RKO (cell line): ENCODE data around the gene MAP2K3.

Experiments used
- DNase-seq: peaks from one replicate; pipeline ENCODE4 v3.0.0-alpha.2; 2016; ENCODE audit warnings: low spot score

The MAP2K3 gene

DNA sequence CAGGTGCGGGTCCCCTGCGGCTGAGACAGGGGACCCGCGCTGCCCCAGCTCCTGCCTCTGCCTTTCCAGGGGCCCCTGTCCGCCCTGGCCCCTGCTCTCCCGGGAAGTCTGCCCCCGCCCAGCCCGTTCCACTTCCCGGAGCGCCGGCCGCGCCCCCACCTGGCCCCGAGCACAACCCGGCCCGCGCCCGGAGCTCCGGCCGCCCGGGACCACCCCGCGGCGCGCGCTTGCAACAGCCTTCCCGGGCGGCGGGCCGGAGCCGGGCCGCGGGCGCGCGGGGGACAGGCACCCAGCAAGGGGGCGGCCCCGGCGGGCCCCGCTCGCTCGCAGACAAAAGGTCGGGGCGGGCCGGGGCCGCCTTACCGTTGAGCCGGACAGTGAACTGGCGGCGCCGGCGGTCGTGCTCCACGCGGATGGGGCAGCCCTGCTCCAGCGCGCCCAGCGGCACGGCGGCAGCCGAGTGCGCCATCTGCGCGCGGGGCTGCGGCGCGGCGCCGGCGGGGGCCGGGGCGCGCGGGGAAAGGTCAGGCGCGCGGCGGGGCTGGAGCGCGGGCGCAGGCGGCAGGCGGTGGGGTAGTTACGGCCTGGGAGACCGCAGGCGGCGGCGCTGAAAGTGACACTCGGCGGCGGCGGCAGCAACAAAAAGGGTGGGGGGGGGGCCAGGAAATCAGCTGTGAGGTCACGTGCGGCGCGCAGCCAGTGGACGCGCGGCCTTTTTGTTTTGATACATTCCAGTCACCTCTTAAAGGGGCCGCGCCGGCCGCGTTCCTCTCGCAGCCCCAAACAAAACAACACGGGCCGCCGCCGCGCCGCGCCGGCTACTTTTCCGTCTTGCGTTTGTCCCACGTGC is 31.5 kb upstream of the MAP2K3 start, which contains the start of gene NATD1:
NATD1 (minus strand) TSS at position 615 of the 850 bp plus-strand sequence; CDS start at position 469, 146 bp downstream.
- peak; percentile 91 for DNase-seq

DNA sequence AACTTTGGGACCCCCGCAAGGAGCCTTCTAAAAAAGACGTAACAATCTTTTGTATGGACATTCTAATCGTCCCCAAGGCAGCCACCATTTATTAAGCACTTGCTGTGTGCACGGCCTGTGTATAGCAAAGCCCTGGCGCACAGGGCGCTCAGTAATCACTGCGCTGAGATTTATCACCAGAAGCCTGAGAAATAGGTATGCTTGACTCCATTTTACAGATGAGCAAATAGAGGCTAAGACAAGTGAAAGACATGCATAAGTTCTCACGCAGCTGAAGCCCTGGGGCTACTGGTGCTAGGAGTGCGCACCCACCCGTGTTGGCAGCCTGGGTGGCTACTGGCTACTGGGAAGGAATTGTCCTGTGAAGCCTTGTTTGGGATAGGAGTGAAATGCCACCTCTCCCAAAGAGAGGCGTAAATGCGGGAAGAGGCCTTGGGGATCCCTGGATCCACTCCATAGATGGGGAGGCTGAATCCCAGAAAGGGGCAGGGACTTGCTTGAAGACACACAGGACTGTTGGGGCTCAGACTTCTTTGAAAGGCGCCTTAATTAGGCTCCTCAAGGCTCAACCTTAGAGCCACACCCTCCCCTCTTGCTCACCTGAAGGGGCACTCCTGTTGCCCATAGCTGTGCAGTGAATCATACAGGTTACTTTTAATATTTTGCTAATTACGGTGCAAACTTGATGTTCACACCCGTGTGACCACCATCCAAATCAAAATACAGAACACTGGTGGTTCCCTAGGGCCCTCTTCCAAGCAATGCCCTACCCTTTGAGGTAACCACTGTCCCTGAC is 30.7 kb upstream of the MAP2K3 start:
- DNase-seq = no peak

DNA sequence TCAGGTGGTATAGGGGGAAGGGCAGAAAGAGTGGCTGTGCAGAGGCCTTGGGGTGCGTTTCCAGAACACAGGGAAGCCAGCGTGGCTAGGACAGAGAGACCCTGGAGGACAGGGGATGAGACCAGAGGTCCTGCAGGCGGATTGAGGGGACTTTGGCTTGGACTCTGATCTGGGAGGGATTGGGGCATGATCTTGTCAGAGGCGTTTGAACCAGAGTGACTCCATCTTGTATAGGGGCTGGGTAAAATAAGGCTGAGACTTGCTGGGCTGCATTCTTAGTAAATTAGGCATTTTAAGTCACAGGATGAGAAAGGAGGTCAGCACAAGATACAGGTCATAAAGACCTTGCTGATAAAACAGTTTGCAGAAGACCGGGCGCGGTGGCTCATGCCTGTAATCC is 25.9 kb upstream of the MAP2K3 start:
- DNase-seq = no peak

DNA sequence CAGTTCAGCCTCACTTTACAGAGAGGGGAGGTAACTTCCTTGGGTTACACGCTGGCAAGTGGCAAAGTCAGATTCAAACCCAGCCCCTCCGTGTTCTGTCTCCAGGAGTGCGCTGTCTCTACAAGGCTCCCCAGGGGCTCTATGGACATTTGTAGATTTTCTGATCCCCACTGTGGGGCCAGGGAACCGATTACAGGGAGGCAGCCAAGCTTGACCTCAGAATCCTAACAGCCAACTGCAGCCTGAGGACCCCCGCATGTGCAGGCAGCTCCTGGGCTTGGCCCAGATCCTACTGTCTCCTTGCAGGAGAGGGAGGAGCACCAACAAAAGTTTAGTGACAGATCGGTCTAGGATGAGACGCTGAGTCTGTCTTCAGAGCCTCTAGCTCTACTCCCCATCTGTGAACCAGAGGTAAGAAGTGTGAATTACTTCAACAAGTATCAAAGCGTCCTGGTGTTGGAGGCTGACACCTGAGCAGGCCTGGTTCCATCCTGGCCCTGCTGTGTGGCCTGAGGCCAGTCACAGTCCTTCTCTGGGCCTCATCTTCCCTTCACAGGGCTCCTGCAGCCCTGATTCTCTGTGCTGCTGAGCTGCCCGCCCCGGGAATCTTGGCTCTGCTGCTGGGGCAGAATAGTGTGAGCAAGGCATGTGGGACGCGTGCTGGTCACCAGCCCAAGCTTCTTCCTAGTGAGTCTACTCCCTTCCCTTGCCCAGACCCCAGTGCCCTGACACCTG is 22.1 kb upstream of the MAP2K3 start:
- DNase-seq = no peak

DNA sequence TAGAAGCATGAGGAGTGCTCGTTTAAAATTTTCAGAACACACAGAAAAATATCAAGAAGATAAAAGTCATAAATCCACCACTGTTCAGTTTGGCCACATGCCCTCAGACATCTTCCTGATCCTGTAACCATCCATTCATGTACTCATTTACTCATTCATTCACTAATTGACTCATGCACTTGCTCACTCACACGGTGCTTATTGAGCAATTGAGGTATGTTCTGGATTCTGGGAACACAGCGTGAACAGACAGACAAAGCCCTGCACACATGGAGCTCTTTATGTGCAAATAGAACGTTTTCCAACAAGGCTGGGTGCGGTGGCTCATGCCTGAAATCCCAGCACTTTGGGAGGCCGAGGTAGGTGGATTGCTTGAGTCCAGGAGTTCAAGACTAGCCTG is 21.1 kb upstream of the MAP2K3 start:
- DNase-seq = peak; percentile 67

DNA sequence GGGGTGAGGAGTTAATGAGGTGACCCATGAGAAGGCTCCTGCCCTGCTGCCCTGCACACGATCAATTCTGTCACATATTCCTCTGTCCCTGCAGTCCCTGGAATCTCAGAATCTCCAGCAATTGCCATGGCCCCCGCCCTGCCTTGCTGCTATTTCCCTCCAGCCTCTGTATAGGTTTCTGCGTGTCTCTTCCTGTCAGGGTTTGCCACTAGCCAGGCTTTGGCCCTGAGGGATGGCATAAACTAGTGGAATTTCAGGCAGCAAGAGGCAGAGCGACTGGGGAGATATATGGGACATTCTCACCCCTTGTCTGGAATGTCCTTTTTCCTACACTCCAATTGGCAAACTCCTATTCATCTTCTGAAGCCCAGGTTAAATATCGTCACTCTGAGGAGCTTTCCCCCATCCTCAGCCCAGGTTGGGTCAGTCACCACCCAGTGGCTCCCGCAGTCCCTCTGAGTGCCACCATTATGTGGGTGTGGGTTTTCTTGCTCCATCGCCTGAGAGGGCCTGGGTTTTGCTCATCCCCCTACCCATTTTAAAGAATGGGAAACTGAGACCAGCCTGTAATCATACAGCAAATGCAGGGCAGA is 15.8 kb upstream of the MAP2K3 start:
- no peak for DNase-seq

DNA sequence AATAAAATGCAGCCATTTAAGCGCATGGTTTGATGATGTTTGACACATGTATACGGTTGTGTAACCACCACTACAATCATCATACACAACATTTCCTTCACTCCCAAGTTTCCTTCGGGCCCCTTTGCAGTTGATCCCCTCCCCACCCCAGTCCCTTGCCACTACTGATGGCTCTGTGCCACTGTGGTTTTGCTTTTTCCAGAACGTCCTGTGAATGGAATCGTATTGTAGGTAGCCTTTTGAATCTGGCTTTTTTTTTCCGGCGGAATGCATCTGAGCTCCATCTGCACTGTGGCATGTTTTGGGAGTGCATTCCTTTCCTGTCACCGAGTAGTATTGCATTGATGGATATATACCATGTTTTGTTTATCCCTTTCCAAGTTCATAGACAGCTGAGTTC is 15.1 kb upstream of the MAP2K3 start:
- no peak for DNase-seq

DNA sequence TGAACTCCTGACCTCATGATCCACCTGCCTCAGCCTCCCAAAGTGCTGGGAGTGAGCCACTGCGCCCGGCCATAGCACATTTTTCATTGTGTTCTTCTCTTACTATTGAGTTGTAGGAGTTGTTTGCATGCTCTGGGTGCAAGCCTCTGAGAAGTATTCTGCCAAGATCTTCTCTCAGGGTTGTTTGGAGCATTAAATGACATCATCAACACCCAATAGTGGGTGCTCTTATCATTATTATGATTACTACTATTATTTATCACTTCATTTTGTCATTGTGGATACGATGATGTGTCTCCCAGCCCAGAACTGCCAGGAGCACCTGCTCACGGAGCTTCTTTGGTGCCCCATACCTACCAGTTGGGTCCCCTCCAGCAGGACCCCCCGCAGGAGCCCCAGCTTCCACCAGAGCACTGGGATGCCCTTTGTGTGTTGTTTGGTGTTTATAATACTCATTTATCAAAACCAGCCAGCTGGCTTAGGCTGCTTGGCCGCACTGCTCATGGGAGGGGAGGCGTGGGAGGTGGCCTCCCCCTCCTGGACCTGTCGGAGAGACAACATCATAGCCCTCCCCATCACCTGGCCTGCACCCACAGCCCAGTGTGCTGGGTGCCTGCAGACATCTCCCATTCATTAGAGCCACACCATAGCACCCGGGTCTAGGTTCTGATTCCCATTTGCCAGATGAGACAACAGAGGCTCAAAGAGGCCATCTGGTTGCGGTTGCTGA is 12.9 kb upstream of the MAP2K3 start:
- no peak for DNase-seq

DNA sequence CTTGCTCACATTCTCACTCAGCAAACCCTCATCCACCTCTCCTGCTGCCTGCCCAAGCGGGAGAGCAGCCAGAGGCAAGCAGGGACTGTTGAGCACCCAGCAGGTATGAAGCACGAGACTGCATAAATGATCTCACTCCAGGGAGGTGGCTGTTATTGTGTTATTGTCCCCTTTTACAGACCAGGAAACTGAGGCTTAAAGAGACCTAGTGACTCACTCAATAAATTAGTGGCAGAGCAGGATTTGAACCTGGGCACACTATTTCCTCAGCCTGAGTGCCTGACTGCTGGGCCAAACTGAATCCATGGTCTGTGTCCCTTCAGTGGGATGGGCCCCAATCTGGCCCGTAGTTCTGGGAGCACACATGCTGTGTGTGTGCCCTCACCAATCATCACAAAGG is 12.3 kb upstream of the MAP2K3 start:
- DNase-seq = no peak

DNA sequence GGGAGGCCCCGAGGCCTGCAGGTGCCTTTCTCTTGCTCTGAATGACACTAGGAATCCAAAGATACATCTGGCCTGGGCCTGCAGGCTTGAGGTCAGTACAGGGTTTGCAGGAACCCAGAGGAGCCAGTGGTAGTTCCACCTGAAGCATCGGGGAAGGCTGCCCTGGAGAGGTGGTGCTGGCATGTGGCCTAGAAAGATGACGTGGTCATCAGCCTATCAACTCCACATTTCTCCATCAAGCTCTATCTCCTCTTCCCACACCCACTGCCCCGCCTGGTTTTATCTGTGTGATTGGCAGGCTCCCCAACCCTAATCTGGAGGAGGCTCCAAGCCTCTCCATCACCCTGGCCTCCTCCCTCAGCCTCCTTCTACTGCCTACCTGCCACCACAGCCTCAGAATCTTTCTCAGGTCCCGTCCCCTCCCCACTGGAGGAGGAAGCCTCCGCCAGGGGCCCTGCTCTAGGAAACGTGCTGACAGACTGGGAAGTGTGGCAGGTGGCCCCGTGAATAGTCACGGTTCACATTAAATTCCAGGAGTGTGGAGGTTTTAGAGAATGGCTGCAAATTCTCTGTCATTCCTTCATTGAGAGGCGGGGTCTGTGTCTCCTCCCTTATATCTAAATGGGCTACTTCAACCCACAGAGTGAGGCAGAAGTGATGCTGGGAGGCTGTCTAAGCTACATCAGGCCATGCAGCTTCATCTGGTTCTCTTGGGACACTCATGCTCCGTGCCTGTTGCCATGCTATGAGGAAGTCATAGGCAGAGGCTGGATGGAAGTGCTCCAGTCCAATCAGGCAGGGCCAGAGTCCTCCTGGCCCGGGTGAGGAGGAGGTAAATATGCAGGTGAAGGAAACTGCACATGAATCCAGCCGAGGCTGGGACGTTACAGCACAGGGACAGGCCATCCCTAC is 11.4 kb upstream of the MAP2K3 start:
- no peak for DNase-seq

DNA sequence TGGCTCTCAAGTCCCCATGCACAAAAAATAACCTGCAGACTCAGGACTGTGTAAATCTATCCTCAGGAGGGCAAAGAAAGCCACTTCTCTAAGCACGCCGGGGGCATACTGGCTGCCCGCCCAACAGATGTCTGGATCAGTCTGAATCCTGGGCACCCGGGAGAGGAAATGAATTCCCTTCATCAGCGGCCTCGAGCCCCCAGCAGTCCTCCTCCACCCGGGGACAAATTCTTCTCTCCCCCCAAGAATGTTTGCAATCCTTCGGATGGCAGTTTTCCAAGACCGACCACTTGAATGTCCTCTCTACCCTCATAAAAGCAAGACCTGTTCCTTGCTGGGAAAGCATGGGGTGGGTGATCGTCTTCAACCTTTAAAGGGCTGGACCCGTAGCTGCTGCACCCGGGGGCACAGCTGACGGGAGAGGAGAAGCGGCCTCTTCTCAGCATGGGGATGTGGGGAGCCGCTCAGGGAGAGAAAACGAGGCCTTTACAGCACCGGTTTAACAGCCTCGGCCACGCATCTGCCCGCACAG is 9.4 kb upstream of the MAP2K3 start:
- no peak for DNase-seq

DNA sequence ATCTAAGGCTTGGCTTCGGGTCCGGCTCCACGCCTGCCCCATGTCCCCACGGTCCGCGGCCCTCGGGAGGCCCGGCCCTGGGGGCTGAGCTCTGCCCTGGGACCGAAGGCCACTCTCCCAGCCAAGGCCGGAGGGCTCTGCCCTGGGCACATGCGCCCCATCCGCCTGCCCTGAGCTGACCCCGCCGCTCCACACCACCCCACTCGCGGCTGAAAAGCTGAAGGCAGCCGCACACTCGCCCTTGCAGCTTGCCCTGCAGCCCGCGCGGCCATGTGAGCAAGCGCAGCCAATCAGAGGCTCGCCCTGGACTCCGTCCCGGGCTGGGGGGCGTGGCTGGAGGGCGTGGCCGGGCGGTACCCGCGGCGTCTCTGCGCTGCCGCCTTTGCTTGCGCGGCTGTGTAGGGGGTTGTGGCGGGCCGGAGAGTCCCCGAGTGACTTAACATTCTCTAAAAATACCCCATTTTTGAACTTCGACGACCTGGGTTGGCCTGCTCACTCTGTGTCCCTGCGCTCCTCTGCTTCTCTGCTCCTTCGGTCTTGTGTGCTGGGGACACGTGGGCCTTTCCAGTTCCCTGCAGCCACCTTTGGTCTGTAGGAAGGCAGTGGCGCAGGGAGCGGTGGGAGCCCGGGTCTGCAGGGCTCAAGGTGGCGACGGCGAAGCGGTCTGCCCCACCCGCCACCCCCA is 8.8 kb upstream of the MAP2K3 start:
- peak; percentile 86 for DNase-seq

DNA sequence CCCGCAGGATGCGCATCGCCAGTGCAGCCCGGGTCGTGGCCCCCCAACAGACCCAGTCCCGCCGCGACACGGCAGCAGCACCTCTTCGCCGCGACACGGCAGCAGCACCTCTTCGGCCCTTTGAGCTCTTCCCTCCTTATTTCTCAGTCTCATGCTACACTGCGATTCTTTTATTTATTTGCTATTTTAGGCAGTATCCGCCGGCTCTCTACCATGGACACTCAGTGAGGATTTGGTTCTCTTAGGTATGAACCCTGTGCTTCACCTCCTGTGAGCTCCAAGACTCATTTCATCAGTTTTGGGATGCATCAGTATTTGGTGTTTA is 8.3 kb upstream of the MAP2K3 start:
- DNase-seq = no peak

DNA sequence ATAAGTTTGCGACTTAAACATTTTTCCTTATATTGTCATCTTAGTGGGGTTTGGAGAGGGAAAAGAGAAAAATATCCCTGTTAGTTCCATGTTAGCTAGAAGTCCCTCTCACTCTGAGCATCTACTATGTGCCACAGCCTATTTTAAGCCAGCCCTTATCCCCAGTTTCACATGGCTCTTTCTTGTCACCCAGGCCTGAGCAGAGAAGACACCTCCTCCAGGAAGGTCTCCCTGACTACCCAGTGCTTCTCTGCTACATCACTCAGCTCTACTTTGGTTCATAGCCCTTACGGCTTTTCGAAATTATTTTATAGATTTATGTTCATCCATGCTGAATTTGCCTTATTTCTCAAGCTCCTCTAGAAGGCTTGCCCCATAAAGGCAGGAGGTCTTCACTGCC is 7.2 kb upstream of the MAP2K3 start:
- no peak for DNase-seq

DNA sequence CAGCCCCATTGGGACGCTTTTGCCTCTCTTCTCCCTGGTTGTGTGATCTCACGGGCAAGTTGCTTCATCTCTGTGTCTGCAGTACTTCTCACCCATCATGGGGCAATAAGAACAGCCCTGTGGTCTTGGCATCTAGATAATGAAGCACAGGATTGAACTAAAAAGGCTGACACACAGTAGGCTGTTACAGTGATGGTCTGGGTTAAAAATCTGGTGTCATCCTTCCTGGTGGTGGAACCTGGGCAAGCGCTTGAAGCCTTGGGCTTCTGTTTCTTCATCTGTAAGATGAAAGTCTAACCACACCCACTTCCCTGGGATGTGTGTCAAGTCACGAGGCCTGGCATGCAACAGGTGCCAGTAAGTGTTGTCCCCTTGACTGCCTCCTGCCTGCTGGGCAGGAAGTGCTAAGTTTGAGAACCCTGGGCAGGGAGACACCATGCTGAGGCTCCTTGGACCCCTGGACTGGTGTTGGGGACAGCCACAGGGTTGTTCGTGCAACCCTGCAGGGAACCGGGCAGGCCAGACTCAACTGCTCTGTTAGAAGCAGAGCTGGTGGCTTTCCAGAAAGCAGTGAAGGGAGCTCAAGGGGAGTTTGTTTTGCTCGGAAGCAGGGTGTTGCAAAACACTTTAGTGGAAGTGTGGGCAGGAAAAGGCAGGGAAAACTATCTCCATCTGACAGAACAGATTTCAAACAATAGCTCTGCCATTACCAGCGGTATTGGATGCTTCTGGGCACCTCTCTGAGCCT is 5.9 kb upstream of the MAP2K3 start:
- DNase-seq = no peak

DNA sequence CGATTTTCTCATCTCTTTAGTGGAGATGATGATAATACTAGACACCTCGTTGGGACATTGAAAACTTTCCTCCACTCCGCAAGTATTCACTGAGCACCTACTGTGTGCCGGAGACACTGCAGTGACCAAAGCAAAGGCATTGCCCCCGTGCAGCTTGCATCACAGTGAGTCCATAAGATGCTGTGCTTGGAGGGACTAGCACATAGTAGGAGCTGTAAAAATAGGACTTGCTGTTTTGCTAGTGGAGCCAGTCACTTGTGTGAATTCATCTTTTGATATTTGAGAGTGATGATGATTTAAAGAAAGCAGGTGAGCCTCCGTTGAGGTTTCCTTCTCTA is 5.3 kb upstream of the MAP2K3 start:
- DNase-seq = no peak

DNA sequence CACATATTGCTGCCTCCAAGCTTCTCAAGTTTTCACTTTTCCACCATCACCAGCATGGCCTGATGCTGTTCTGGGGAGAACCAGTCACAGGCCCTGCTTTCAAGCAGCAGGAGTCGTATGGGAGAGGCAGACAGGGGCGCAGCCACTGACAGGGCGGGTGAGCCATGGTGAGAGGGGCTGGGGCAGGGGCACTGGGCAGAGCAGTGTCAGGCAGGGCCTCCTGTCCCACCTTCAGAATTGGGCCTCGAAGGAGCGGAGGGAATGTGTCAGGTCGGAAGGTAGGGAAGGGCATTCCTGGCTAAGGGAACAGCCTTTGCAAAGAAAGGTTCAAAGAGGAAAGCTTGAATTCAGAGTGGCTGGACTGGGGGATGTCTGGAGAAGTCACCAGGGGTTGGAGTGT is 4.9 kb upstream of the MAP2K3 start:
- no peak for DNase-seq

DNA sequence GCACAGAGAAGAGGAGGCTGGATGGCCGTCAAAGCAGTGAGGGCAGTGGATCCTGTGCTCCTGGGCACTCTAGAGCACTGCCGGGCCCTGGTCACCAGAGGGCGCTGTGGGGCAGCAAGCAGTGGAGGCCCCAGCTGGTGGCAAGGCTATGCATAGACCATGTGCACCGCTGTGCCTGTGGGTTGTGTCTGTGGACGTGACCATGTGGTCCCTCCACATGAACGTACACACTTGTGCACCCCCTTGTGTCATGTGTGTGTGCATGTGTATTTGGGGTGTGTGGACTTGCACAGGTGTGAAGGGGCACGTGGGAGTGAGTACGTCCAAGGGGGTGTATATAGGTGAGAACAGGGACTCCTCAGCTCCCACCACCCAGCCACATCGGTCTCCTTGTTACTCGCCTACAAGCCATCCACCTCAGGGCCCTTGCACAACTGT is 4.4 kb upstream of the MAP2K3 start:
- peak; percentile 82 for DNase-seq

DNA sequence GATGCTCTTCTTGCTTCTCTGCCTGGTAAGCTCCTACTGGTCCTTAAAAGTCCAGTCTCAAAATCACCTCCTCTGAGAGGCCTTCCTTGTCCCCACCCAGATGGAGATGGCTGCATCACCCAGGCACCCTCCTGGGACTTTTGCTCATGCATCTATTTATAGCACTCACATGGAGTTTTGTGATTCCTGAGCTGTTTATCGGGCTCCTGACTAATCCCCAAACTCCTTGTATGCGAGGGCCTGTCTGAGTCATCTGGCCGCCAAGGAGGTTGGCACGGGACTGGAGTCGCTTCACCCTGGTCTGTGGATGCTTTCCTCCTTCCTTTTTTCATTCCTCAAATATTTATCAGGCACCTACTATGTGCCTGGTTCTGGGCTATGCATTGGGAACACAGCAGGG is 2.3 kb upstream of the MAP2K3 start:
- DNase-seq = peak; percentile 97
